Hematopoietic multipotent progenitor cell (in vitro differentiated cells): ENCODE results near the gene PELI2. TPM values are rescaled to one million over a fixed set of nuclear protein-coding genes. Genes with fewer than 3 reads are reported as not detected.
A peak's percentile ranks its signal among the peaks of the same experiment; 100 is the strongest.
"Not testable (repeated sequence)": the region's sequence is repeated elsewhere in the genome, so short reads cannot be mapped to it uniquely, and the experiment has no call there.

Experiments
- DNase-seq, 3 donors: peaks; one replicate each; pipeline ENCODE4 v3.0.0-alpha.2; 2011 to 2015; ENCODE audit warnings: low read depth in 2 of 3, low spot score in 2 of 3
- total RNA-seq: library from RNA; depleted of rRNA; stranded (reverse); fragments of >200 nt; gene quantifications from one replicate; pipeline ENCODE4 v1.2.3, GENCODE V29; 2012

PELI2 gene
- total RNA-seq, 1 donor = 46.3 TPM

DNA sequence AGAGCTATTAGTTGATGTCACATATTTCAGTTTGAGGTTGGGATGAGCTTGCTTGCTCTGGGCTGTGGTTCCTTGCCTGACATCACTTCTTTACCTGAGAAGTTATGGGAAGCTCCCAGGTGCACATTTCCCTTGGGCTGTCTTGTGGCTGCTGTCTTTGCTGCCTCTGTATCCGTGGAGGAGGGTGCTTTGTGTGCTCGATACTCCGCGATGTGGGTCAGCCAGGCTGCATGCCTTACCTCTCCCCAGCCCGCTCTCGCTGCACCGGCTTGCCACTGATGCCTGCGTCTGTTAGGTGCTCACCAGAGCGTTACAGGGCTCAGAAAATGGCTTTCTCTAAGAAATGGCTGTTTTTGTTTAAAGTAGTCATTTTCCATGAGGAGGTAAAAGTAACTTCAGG is 19.6 kb downstream of the PELI2 start:
- DNase-seq = no peak

DNA sequence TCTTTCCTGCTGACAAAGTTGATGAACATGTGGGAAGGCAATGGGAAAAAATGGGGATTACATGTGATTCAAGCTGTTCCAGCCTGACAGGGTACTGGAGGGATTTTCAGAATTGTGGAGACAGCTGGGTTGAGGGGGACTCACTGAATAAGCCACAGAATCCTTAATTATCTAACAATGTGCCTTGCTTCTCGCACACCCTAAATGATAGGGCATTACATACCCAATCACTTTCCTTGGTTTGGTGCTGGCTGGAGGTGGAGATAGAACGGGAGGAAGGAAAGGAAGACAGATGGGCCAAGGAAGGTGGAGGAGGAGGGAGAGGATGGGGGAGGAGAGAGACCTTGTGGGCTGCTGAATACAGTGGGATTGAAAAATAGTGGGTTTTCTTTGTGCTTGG is 20.7 kb downstream of the PELI2 start:
- DNase-seq = peak in 1 of 3 donors; percentile 73

DNA sequence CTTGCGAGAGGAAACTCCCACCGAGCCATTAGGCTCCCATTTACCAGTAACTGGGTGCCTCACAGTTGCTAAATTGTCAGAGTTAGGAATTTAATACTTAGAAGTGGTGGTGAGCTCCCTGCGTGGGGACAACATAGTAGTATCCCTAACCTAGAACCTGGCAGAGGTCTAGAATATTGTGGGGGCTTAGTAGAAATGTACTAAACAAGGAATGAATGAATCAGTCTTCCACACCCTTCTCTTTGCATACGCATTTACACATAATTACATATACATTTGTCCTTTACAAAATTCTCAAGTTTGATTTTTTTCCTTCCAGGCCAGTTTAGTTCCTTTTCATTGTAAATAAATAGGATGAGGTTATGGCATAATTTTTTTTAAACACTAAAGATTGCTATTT is 24.1 kb downstream of the PELI2 start:
- DNase-seq = no peak

DNA sequence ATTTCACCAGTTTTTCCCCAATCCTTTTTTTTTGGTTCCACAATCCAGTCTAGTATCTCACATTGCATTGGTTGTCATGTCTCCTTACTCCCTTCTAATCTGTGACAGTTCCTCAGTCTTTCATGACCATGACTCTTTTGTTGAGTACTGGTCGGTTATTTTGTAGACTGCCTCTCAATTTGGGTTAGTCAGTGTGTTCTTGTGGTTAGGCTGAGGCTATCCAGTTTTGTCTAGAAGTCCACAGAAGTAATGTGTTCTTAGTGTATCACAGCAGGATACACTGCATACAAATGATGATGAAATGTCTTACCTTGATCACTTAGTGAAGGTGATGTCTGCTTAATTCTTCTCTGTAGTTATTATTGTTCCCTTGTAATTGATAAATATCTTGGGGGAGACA is 24.8 kb downstream of the PELI2 start:
- no peak for DNase-seq

DNA sequence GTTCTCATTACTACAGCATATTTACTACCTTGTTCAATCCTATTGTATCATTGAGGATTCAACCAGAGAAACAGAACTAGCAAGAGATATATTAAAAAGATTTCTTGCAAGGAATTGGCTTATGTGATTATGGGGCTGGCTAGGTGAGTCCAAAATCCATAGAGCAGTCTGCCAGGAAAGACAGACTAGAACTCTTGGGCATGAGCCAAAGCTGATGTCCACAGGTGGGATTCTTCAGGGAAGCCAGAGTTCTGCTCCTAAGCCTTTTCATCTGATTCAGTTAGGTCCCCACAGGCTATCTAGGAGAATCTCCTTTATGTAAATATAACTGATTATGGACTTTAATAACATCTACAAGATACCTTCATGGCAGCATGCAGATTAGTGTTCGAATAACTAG is 26.0 kb downstream of the PELI2 start:
- DNase-seq = no peak

DNA sequence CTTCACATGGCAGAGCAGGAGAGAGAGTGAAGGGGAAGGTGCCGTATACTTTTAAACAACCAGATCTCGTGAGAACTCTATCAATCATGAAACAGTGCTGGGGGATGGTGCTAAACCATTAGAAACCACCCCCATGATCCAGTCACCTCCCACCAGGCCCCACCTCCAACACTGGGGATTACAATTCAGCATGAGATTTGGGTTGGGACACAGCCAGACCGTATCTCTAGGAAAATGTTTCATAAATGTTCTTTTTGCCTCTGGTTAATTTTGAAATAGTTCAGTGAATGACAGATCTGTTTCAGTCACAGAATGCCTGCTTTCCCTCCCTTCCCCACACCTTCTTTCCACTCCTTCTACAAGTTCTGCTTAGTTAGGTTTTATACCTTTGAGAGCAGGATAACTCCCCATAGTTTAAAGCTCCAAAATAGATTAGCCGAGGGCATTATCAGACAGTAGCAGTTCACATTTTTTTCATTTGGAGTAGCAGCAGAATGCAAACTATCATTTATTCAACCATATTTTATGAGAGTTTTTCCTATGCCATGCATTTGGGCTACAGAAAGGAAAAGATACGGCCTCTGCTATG is 27.1 kb downstream of the PELI2 start:
- DNase-seq = no peak

DNA sequence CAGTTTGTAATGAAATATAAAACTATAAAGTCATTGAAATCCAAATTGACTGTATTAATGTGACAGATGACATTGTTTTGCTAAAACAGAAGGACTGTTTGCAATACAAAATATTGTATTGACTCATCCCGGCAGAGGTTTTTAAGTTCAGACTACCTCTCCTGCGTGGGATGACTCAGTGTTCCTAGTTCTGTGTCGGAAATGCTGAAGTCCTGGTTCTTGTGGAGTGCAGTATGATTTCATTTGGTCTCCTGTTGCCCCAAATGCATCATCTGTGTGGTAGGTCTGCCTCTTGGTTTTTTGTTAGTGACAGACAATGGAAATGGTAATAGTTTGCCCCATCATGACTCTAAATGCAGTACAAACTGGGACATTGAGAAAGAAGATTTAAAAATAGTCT is 27.8 kb downstream of the PELI2 start:
- DNase-seq = no peak

DNA sequence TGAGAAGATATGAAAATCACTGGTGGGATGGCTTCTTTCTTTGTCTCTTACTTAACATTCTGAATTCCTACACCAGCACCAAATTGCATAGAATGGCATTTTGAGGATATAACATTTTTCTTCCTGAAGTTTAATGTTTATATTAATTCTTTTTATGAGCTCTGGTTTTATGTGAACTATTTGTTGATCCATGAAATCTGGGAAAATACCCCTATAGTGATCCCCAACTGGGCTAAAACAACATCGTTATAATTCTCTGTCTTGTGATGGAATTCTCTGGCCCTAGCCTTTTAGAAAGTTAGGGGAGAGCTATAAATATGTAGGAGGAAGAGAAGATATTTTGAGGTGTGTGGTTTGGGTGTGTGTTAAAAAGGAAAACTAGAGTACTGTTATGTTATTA is 29.2 kb downstream of the PELI2 start:
- no peak for DNase-seq

DNA sequence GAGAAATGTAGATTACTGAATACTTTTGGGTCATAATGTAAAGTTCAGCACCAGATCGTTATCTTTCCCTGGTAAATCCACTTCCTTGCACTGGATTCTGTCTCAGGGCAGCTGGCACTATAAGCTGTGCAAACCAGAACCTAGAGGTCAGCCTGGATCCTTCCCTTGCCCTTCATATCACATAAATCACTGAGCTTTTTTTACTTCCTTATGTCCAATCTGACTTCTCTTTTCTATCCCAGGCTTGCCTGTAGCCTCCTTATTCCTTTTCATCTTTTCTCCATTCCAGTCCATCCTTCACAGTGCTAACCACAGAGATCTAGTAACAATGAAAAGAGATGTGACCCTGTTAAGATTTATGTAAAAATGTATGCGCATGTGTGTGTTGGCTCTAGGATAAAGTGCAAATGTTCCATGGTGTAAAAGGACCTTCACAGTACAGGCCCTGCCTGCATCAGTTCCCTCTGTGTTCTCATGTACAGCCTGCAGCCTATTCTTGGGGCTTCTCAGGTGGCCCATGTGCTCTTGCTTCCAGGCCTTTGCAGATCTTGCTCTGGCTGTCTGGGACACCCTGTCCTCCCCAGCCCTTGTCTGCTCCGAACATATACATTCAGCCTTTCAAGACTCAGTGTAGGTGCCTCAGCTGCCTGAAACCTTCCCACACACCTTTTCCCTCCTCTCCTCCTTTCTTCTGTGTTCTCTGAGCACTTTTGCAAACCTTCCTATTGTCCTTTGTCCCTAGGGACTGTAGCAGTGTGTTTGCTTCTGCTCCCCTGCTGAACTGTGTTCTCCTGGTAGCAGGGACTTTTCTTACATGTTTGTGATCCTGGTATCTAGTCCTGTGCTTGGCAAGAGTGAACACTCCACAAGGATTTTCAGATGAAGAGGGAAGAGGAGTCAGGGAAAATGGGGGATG is 30.0 kb downstream of the PELI2 start:
- DNase-seq = no peak

DNA sequence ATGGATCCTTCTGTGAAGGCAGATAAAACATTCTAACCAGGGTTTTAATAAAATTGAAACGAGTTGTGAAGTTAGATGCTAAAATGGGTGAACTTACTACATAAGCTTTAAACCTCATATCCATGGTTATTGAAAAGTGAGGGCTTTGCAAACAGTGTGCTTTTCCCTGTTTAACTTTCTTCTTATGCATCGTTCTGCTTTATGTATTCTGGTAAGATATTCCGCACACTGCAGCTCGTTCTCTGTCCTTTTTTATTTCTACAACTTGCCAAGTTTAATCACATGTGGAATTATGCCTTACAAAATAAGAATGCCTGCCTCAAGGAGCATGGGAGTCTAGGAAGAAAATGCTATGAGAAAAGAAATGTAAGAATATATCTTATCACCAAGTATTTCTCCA is 30.9 kb downstream of the PELI2 start:
- DNase-seq = no peak

DNA sequence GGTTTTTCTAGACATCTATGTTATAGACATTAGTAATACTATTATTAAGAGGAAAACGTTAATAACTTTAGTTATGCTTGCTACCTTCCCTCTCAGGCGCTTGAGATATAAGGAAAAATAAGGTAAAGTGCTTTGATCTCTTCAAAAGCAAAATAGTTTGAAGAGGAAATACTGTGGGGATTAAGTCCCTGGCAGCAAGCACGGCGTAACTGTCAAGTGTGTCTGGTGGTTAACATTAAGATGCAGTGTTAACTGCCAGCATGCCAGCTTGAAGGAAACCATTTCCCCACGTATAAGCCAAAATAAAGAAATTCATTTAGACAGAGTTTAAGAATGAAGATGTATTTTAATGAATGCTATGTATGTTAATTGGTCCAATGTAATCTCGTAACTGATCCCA is 31.8 kb downstream of the PELI2 start:
- DNase-seq = peak in 1 of 3 donors; percentile 44

DNA sequence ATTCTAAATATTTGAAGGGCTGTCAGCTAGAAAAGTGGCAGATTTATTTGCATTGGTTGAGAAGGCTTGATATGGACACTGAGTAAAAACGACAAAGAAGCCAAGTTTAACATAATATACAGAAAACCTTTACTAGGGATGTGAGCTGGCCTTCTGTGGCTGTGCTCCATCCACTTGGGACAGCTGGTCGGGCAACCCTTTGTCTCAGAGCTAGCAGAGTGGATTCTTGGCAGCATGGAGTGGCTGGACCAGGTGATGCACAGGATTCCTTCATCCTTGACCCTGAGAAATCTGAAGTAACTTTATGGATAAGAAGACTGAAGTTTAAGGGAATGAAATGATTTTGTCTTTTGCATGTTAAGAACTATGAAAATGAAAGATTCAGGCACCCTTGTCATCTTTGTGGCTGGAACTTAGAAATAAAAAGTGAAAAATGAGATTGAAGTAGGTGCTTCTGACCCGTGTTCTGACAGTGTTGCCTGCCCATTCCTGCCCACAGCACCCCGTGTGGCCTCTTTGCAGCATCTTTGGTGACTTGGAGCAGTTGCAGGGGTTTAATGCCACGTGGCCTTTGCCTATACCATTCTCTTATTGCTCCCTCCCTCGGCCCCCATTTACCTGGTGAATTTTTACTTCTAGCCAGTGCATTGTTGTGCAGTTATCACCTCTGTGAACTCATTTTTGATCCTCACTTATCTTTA is 32.6 kb downstream of the PELI2 start:
- DNase-seq = peak in 1 of 3 donors; percentile 45

DNA sequence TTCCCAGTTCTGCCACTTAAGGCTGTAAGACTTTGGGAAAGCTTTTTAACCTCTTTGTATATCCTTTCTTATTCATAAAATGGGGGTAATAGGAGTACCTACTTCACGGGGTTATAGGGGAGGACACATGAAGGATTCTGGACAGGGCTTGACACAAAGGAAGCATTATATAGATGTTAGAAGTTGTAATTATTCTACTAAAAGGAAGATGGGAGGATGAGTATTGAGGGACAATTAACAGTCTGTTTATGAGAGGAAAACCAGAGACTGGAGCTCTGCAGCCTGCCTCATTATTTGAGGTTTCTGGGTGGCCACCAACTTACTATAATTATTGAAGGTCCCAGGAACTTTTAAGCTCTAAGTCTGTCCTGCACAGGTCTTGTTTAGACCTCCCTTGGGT is 34.0 kb downstream of the PELI2 start:
- DNase-seq = no peak

DNA sequence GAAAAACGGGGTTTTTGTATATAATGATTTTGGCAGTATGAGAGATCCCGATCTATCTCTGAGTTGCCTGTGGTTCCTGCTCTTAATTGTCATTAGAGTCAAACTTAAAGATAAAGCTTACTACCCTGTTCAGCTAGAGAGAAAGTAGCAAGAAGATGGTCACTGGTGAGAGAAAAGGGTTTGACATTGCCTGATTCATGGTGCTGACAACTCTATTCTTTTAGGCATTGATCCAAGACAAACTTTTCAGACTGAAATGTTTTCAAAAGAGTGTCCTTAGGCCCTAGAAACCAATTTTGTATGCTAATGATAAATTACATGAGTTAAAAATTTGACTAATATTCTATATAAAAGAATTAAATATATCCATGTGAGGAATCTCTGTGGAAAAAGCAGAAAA is 35.1 kb downstream of the PELI2 start:
- no peak for DNase-seq

DNA sequence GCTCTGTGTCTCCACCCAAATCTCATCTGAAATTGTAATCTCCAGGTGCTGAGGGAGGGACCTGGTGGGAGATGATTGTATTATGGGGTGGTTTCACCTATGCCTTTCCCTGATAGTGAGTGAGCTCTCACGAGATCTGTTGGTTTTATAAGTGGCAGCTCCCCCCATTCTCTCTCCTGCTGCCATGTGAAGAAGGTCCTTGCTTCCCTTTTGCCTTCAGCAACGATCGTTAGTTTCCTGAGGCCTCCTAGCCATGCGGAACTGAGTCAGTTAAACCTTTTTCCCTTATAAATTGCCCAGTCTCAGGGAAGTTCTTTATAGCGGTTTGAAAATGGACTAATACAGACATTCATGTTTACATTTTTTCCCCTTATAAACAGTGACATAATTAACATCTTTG is 36.1 kb downstream of the PELI2 start:
- DNase-seq = no peak

DNA sequence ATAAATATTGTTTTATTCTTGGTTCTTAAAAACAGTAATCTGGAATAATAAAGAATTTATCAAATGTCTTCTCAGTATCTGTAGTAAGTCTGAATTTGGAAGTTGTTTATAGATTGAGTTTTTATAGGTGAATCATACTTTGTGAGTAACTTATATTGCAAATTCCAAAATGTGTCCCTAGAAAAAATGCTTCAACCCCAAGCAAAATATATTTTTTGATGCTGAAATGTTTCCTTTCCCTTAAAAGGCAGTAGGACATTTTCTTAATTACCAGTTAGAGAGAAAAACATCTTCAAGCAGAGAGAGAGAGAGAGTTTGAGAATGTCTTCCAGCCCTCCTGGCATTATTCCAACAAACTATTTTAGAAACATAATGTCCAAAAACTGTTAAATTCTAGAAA is 37.9 kb downstream of the PELI2 start:
- DNase-seq = no peak

DNA sequence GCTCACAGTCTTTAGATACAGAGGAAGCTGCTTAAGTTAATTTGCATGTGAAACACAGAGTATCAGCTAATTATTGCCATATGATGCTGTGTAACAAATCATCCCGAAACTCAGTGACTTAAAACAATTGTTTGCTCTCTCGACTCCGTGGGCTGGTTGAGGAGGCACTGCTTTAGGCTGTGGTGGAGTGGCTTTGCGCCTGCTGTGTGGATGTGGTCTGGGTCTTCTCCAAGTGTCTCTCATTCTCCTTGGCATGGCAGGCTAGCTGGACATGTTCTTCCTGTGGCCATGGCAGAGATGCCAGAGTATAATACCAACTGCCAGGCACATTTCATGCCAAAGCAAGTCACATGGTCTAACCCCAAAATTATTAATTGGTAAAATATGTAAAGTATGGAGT is 40.9 kb downstream of the PELI2 start:
- DNase-seq = peak in 1 of 3 donors; percentile 25

DNA sequence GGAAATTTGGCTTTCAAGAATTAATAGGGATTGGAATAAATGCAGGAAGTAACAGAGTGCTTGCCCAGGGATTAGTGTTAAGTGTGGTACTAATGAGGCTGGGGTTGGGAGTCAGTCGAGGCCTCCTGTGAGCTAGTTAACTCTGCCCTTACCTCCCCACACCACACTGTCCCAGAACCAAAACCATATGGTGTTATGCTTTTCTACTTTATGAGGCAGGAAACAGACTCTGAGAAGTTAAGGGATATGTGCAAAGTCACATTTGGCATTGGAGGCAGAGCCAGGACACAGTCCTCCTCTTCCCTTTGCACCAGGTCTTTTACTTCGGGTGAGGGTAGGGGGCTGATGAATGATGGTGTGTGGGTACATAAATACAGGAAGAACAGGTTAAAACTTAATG is 41.9 kb downstream of the PELI2 start:
- DNase-seq = peak in 1 of 3 donors; percentile 36

DNA sequence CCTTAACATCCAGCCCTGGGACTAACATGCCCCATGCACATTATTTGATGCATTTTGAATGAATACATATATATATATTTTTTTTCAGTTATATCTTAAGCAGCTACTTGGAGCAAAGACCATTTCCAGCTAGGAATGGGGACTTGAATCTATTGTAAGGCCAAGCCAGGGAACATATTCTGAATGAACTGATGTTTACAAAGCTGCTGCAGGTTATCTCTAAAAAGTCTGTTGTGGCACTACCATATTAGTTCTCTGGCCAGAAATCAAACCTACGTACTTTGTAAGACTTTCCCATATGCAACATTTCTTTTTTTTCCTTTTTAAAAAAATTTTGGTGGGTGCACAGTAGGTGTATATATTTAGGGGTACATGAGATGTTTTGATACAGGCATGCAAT is 43.4 kb downstream of the PELI2 start:
- DNase-seq = no peak

DNA sequence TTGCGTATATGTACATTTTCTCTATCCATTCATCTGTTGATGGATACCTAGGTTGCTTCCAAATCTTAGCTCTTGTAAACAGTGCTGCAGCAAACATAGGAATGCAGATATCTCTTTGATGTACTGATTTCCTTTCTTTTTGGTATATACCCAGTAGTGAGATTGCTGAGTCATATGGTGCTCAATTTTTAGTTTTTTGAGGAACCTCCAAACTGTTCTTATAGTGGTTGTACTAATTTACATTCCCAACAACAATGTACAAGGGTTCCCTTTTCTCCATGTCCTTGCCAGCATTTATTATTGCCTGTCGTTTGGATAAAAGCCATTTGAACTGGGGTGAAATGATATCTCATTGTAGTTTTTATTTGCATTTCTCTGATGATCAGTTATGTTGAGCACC is 44.3 kb downstream of the PELI2 start:
- no peak for DNase-seq

DNA sequence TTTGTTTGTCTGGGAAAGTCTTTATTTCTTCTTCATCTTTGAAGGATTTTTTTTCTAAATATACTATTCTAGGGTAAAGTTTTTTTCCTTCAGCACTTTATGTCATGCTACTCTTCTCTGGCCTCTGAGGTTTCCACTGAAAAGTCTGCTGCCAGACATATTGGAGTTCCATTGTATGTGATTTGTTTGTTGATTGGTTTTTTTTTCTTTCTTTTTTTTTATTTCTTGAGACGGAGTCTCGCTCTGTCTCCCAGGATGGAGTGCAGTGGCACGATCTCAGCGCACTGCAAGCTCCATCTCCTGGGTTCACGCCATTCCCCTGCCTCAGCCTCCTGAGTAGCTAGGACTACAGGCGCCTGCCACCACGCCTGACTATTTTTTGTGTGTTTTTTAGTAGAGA is 48.4 kb downstream of the PELI2 start:
- DNase-seq = not testable (repeated sequence)
